NCI-H1417 (cell line): ENCODE data around the gene CAT.

Source experiments
- DNase-seq, 3 experiments: peaks; one replicate each; lab custom pipeline; 2025; lab: John Stamatoyannopoulos, UW

CAT gene

GRCh38 chr11:34459507-34460162 lies 20.9 kb downstream of the CAT start:
- DNase-seq: no peak

- DNase-seq: no peak
These were observed 21.5 kb downstream of the CAT start for GRCh38 chr11:34460278-34460677.

- DNase-seq: no peak
These were observed 22.5 kb downstream of the CAT start for GRCh38 chr11:34461215-34461614.

- DNase-seq: no peak
These were observed 25.9 kb downstream of the CAT start for GRCh38 chr11:34464591-34465051.

GRCh38 chr11:34466802-34467488 lies 28.2 kb downstream of the CAT start:
- no peak for DNase-seq

- DNase-seq: no peak
These were observed 29.6 kb downstream of the CAT start for GRCh38 chr11:34468209-34468841.

GRCh38 chr11:34473603-34474169 lies 35.0 kb downstream of the CAT start:
- DNase-seq: no peak

- DNase-seq: no peak
These were observed 36.9 kb downstream of the CAT start for GRCh38 chr11:34475656-34476055.

GRCh38 chr11:34476849-34477248 lies 38.1 kb downstream of the CAT start:
- DNase-seq: no peak

- DNase-seq: no peak
These were observed 40.3 kb downstream of the CAT start for GRCh38 chr11:34478845-34479663.

- DNase-seq: peak in 1 of 3 experiments; percentile 45
These were observed 41.6 kb downstream of the CAT start for GRCh38 chr11:34480314-34480713.

GRCh38 chr11:34481307-34481706 lies 42.6 kb downstream of the CAT start:
- DNase-seq: no peak

GRCh38 chr11:34483106-34483874 lies 44.6 kb downstream of the CAT start:
- no peak for DNase-seq

- DNase-seq: no peak
These were observed 48.7 kb downstream of the CAT start for GRCh38 chr11:34487430-34487829.

GRCh38 chr11:34488855-34489557 lies 50.3 kb downstream of the CAT start:
- no peak for DNase-seq

GRCh38 chr11:34490304-34490703 lies 51.6 kb downstream of the CAT start:
- no peak for DNase-seq

GRCh38 chr11:34492806-34493414 lies 54.2 kb downstream of the CAT start:
- peak; percentile 44 to 83 (median 80) for DNase-seq

- no peak for DNase-seq
These were observed 54.7 kb downstream of the CAT start for GRCh38 chr11:34493468-34493867.

- DNase-seq: no peak
These were observed 55.3 kb downstream of the CAT start for GRCh38 chr11:34493926-34494595.
